Osteocyte (in vitro differentiated cells): ENCODE data around the gene PRDM16. TPM values are rescaled to one million over a fixed set of nuclear protein-coding genes. Genes with fewer than 3 reads are reported as not detected.

Source experiments
- DNase-seq: peaks from one replicate; pipeline ENCODE4 v3.0.0; 2021; ENCODE audit warnings: mixed read lengths; ENCODE audit not compliant: unreplicated experiment; ENCODE audit errors: extremely low spot score
- H3K27ac Mint-ChIP-seq: one replicate; pipeline ENCODE4 v1.8.0; 2021; ENCODE audit warnings: mild to moderate bottlenecking, mixed read lengths; ENCODE audit not compliant: unreplicated experiment
- H3K27me3 Mint-ChIP-seq: one replicate; pipeline ENCODE4 v1.8.0; 2021; ENCODE audit warnings: mixed read lengths; ENCODE audit not compliant: unreplicated experiment
- H3K36me3 Mint-ChIP-seq: one replicate; pipeline ENCODE4 v1.8.0; 2021; ENCODE audit warnings: mixed read lengths; ENCODE audit not compliant: unreplicated experiment
- H3K4me1 Mint-ChIP-seq: one replicate; pipeline ENCODE4 v1.8.0; 2021; ENCODE audit warnings: mixed read lengths; ENCODE audit not compliant: unreplicated experiment
- H3K4me3 Mint-ChIP-seq: one replicate; pipeline ENCODE4 v1.8.0; 2021; ENCODE audit warnings: mild to moderate bottlenecking, moderate library complexity, mixed read lengths; ENCODE audit not compliant: unreplicated experiment
- H3K9me3 Mint-ChIP-seq: one replicate; pipeline ENCODE4 v1.8.0; 2021; ENCODE audit warnings: mixed read lengths; ENCODE audit not compliant: unreplicated experiment
- total RNA-seq: library from RNA; stranded (reverse); gene quantifications from 2 replicates; pipeline ENCODE4 v1.2.1, GENCODE V29; 2021
- TF ChIP-seq, protein P1 (sequence below): fragments of 200-600 bp; sonication (generic); IDR thresholded peaks from 2 replicates; pipeline ENCODE4 v1.5.0; 2021; ENCODE audit warnings: antibody characterized with exemption, mild to moderate bottlenecking, moderate library complexity

The PRDM16 gene
- total RNA-seq, 1 donor from 2014 or later = 7.1 TPM

DNA sequence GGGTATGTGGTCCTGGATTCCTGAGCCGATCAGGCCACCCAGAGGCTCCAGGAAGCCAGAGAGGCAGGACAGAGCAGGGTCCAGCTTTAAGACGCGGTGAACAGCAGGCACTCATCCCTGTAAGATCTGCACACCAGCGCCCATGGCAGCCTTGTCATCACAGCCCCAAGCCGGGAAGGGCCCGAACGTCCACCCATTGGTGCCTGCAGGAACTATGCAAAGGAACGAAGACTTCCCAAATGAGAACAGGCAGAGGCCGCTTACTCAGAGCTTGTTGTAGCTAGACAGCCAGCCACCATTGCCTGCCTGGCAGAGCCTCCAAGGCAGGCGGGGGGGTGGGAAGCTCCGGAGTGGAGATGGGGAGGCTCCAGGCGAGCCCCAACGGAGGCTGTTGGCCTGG is 373.3 kb downstream of the PRDM16 start:
- Mint-ChIP-seq H3K36me3 (peaks cover 3% of the 10 kb centered on the region), H3K4me1 (no peaks in the 10 kb centered on the region)

DNA sequence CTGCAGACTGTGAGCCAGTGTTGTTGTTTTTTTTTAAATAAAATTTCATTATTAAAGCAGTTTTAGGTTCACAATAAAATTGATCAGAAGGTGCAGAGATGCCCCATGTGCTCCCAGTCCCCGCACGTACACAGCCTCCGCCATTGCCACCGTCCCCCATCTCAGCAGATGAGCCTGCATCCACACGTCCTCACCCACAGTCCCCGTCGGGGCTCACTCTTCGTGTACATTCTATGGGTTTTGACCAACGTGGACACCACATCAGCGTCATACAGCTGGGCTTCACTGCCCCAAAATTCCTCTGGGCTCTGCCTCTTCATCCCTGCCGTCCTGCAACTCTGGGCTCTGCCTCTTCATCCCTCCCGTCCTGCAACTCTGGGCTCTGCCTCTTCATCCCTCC is 373.9 kb downstream of the PRDM16 start:
- H3K9me3 Mint-ChIP-seq = peaks cover 12% of the 10 kb centered on the region
- no peaks in the 10 kb centered on the region for H3K4me1 Mint-ChIP-seq
- peaks cover 3% of the 10 kb centered on the region for H3K36me3 Mint-ChIP-seq
- DNase-seq = no peak
- H3K27ac Mint-ChIP-seq = no peak overlapping the region
- H3K4me3 Mint-ChIP-seq = no peak overlapping the region
- H3K27me3 Mint-ChIP-seq = peaks cover 32% of the 10 kb centered on the region
- TF ChIP-seq, protein P1, sequence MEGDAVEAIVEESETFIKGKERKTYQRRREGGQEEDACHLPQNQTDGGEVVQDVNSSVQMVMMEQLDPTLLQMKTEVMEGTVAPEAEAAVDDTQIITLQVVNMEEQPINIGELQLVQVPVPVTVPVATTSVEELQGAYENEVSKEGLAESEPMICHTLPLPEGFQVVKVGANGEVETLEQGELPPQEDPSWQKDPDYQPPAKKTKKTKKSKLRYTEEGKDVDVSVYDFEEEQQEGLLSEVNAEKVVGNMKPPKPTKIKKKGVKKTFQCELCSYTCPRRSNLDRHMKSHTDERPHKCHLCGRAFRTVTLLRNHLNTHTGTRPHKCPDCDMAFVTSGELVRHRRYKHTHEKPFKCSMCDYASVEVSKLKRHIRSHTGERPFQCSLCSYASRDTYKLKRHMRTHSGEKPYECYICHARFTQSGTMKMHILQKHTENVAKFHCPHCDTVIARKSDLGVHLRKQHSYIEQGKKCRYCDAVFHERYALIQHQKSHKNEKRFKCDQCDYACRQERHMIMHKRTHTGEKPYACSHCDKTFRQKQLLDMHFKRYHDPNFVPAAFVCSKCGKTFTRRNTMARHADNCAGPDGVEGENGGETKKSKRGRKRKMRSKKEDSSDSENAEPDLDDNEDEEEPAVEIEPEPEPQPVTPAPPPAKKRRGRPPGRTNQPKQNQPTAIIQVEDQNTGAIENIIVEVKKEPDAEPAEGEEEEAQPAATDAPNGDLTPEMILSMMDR = no peak

More for the DNA sequence above, 373.3 kb downstream of the PRDM16 start:
- Mint-ChIP-seq H3K27me3 (peaks cover 27% of the 10 kb centered on the region), H3K27ac (no peak overlapping the region), H3K4me3 (no peak overlapping the region), H3K9me3 (peaks cover 8% of the 10 kb centered on the region)
- TF ChIP-seq, protein P1 = no peak
- no peak for DNase-seq

DNA sequence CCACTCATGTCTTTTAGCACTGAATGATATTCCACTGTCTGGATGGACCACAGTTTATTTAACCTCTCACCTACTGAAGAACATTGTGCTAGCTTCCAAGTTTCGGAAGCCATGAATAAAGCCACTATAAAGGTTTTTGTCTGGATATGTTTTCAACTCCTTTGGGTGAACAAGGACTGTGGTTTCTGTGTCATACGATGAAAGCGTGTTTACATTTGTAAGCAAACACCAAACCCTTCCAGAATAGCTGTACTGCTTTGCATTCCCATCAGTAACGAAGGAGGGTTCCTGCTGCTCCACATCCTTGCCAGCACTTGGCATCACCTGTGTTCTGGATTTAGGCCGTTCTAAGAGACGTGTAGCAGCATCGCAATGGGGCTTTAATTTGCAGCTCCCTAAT is 374.8 kb downstream of the PRDM16 start:
- peaks cover 15% of the 10 kb centered on the region for H3K9me3 Mint-ChIP-seq
- peaks cover 3% of the 10 kb centered on the region for H3K36me3 Mint-ChIP-seq
- peaks cover under 1% of the 10 kb centered on the region for H3K4me1 Mint-ChIP-seq
- H3K27ac Mint-ChIP-seq = no peak overlapping the region
- peaks cover 37% of the 10 kb centered on the region for H3K27me3 Mint-ChIP-seq
- H3K4me3 Mint-ChIP-seq = no peak overlapping the region
- DNase-seq = no peak
- TF ChIP-seq, protein P1 = no peak

DNA sequence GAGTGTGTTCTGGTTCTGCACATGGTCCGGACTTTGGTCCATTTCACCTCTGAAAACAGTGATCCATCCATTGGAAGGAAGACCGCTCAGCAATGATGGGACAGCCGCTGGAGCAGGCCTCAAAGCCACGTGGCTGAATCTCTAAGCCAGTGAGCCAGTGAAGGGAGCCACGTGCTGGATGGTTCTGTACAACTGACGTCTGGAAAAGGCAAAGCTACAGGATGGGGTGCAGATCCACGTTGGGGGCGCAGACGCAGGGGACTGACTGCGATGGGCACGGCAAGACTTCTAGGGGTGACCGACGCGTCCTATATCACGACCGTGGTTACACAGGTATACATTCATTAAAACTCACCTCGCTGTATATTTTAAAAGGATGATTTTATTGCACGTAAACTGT is 375.3 kb downstream of the PRDM16 start:
- Mint-ChIP-seq H3K36me3 (peaks cover 3% of the 10 kb centered on the region), H3K27me3 (peaks cover 37% of the 10 kb centered on the region), H3K27ac (no peak overlapping the region), H3K4me3 (no peak overlapping the region), H3K4me1 (peaks cover 2% of the 10 kb centered on the region), H3K9me3 (peaks cover 15% of the 10 kb centered on the region)
- TF ChIP-seq, protein P1 = no peak
- no peak for DNase-seq

DNA sequence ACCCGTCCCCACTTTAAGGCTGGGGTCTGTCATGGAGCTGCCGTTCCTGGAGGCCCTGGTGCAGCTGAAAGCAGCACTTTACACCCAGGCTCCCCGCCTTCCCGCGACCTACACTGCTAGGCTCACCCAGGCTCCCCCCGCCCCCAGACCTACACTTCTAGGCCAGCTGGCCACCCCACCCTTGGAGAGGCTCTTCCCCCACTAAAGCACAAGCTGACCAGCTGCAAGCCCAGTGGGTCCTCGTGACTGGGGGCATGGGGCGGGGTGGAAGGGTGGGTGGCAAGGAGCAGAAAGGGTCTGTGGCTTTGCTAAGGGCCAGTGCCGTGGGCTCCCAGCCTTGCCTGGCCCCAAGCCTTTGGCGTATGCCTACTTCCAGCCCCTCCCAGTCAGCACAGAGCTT is 375.7 kb downstream of the PRDM16 start:
- no peak overlapping the region for H3K4me3 Mint-ChIP-seq
- H3K9me3 Mint-ChIP-seq = peaks cover 15% of the 10 kb centered on the region
- peaks cover 3% of the 10 kb centered on the region for H3K36me3 Mint-ChIP-seq
- H3K27me3 Mint-ChIP-seq = peaks cover 40% of the 10 kb centered on the region
- no peak overlapping the region for H3K27ac Mint-ChIP-seq
- TF ChIP-seq, protein P1 = no peak
- peaks cover 2% of the 10 kb centered on the region for H3K4me1 Mint-ChIP-seq
- DNase-seq = no peak
